ENCODE measurements around the gene SLC41A3.

DNA sequence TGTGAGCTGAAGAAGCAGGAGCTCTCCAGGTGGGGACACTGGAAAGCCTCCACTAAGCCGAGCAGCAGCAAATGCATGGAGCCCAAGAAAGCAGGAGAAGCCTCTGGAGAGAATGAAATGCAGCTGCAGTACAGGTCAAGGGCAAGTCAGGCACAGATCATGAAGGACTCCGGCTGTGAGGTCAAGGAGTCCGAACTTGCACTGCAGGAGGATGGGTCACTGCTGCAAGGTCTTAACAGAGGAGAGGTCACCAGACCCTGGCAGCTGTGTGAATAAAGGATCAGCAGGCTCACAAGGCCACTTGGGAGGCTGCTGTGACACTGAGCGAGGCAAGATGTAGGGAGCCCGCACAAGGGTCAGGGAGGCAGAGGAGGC lies 24.7 kb upstream of the SLC41A3 start:
- TF ChIP-seq, protein P1, sequence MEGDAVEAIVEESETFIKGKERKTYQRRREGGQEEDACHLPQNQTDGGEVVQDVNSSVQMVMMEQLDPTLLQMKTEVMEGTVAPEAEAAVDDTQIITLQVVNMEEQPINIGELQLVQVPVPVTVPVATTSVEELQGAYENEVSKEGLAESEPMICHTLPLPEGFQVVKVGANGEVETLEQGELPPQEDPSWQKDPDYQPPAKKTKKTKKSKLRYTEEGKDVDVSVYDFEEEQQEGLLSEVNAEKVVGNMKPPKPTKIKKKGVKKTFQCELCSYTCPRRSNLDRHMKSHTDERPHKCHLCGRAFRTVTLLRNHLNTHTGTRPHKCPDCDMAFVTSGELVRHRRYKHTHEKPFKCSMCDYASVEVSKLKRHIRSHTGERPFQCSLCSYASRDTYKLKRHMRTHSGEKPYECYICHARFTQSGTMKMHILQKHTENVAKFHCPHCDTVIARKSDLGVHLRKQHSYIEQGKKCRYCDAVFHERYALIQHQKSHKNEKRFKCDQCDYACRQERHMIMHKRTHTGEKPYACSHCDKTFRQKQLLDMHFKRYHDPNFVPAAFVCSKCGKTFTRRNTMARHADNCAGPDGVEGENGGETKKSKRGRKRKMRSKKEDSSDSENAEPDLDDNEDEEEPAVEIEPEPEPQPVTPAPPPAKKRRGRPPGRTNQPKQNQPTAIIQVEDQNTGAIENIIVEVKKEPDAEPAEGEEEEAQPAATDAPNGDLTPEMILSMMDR (IDR thresholded peaks at IDR 0.05): no peak
- no peak for TF ChIP-seq POLR2A (IDR thresholded peaks at IDR 0.05)

All from suprapubic skin (tissue), 3 donors.